SK-N-SH (cell line): ENCODE results near the gene ANLN. TPM values are rescaled to one million over a fixed set of nuclear protein-coding genes. Genes with fewer than 3 reads are reported as not detected.

Experiments used
- CTCF ChIA-PET: fragments of 300-600, 350-600 bp; formaldehyde crosslinking; extraction: SDS; loops from one replicate; lab custom pipeline; 2021; lab: Yijun Ruan, JAX
- POLR2A ChIA-PET: fragments of 350-600 bp; sonication (Branson Sonifier 250); formaldehyde crosslinking; extraction: SDS; loops from one replicate; lab custom pipeline; 2020; ENCODE audit warnings: antibody characterized with exemption, inconsistent platforms; lab: Yijun Ruan, JAX
- DNase-seq: peaks from one replicate; pipeline ENCODE4 v3.0.0; 2012
- H2AFZ ChIP-seq: fragments of 200-600 bp; sonication (generic); 2 replicates; pipeline ENCODE4 v1.8.1; 2016; ENCODE audit warnings: antibody characterized with exemption, mild to moderate bottlenecking, low read depth
- H3F3A ChIP-seq: fragments of 200-600 bp; sonication (generic); replicated peaks from 2 replicates; pipeline ENCODE3; 2016; ENCODE audit warnings: antibody characterized with exemption, mild to moderate bottlenecking; ENCODE audit not compliant: insufficient read depth
- H3K27ac ChIP-seq, 2 experiments: fragments of 200-500 bp in 1 of 2; fragments of 200-600 bp in 1 of 2; sonication (Bioruptor generic) in 1 of 2; sonication (generic), shearing (Covaris generic) in 1 of 2; 2 replicates each; pipeline versions ENCODE4 v1.5.1 to v1.6.1; 2014 to 2016; ENCODE audit warnings: low read depth in 2 of 2, inconsistent platforms in 1 of 2, low read length in 1 of 2, mild to moderate bottlenecking in 1 of 2, mixed read lengths in 1 of 2
- H3K27me3 ChIP-seq: fragments of 200-600 bp; sonication (generic), shearing (Covaris generic); 2 replicates; pipeline ENCODE4 v1.6.1; 2016; ENCODE audit warnings: mixed run types; ENCODE audit not compliant: insufficient read depth
- H3K36me3 ChIP-seq, 2 experiments: fragments of 200-500 bp in 1 of 2; fragments of 200-600 bp in 1 of 2; sonication (Bioruptor generic) in 1 of 2; sonication (generic) in 1 of 2; replicated peaks in 1 of 2; 2 replicates each; pipeline versions ENCODE3 to v1.5.1; 2014 to 2016; ENCODE audit warnings: low read length in 1 of 2, mild to moderate bottlenecking in 1 of 2; ENCODE audit not compliant: insufficient read depth in 2 of 2, control insufficient read depth in 1 of 2
- H3K4me1 ChIP-seq, 2 experiments: fragments of 200-500 bp in 1 of 2; fragments of 200-600 bp in 1 of 2; sonication (Bioruptor generic) in 1 of 2; sonication (generic), shearing (Covaris generic) in 1 of 2; 2 replicates each; pipeline versions ENCODE4 v1.5.1 to v1.6.1; 2014 to 2016; ENCODE audit warnings: low read depth in 1 of 2, low read length in 1 of 2, mixed run types in 1 of 2; ENCODE audit not compliant: insufficient read depth in 2 of 2, control insufficient read depth in 1 of 2
- H3K4me2 ChIP-seq: fragments of 200-600 bp; sonication (generic), shearing (Covaris generic); 2 replicates; pipeline ENCODE4 v1.6.1; 2017; ENCODE audit warnings: mixed run types
- H3K4me3 ChIP-seq, 2 experiments: fragments of 200-500 bp in 1 of 2; fragments of 200-600 bp in 1 of 2; sonication (Bioruptor generic) in 1 of 2; sonication (generic), shearing (Covaris generic) in 1 of 2; 2 replicates each; pipeline versions ENCODE4 v1.5.1 to v1.8.1; 2014 to 2016; ENCODE audit warnings: low read depth in 2 of 2, inconsistent platforms in 1 of 2, low read length in 1 of 2, mild to moderate bottlenecking in 1 of 2, mixed read lengths in 1 of 2, moderate library complexity in 1 of 2
- H3K79me2 ChIP-seq: fragments of 200-600 bp; sonication (generic); 2 replicates; pipeline ENCODE4 v1.8.1; 2017; ENCODE audit warnings: mild to moderate bottlenecking; ENCODE audit not compliant: insufficient read depth
- H3K9ac ChIP-seq: fragments of 200-600 bp; sonication (generic); 2 replicates; pipeline ENCODE4 v1.6.1; 2017; ENCODE audit warnings: mixed run types
- H3K9me2 ChIP-seq: fragments of 200-600 bp; sonication (generic); 2 replicates; pipeline ENCODE4 v1.6.1; 2017; ENCODE audit warnings: mixed run types
- H3K9me3 ChIP-seq: fragments of 200-600 bp; sonication (generic); 2 replicates; pipeline ENCODE4 v1.6.1; 2017; ENCODE audit warnings: mixed run types, mild to moderate bottlenecking, moderate library complexity
- H4K20me1 ChIP-seq: fragments of 200-600 bp; sonication (generic); 2 replicates; pipeline ENCODE4 v1.6.1; 2017; ENCODE audit warnings: mild to moderate bottlenecking, mixed run types; ENCODE audit not compliant: insufficient read depth
- CTCF ChIP-seq: fragments of 200-600 bp; sonication (generic); IDR thresholded peaks from 2 replicates; pipeline ENCODE4 v1.6.1; 2017; ENCODE audit warnings: antibody characterized with exemption, mild to moderate bottlenecking, moderate library complexity
- FOSL2 ChIP-seq: IDR thresholded peaks from 2 replicates; pipeline ENCODE4 v1.4.0; 2012; ENCODE audit warnings: low read depth, mild to moderate bottlenecking, moderate library complexity, borderline replicate concordance
- NFIC ChIP-seq: IDR thresholded peaks from 2 replicates; pipeline ENCODE4 v1.4.0; 2012; ENCODE audit warnings: borderline replicate concordance
- RAD21 ChIP-seq: IDR thresholded peaks from 2 replicates; pipeline ENCODE4 v1.6.1; 2012; ENCODE audit warnings: mild to moderate bottlenecking, low read length
- RCOR1 ChIP-seq: fragments of 150-350 bp; IDR thresholded peaks from 2 replicates; pipeline ENCODE4 v1.6.1; 2017; ENCODE audit warnings: antibody characterized with exemption, low read length
- RXRA ChIP-seq: IDR thresholded peaks from 2 replicates; pipeline ENCODE4 v1.4.0; 2012; ENCODE audit warnings: low read depth, mild to moderate bottlenecking, borderline replicate concordance
- SMC3 ChIP-seq: IDR thresholded peaks from 2 replicates; pipeline ENCODE4 v1.6.1; 2012; ENCODE audit warnings: low read depth, low read length, improper control_type of control experiment
- YY1 ChIP-seq: IDR thresholded peaks from 2 replicates; pipeline ENCODE4 v1.4.0; 2012; ENCODE audit warnings: low read depth, mild to moderate bottlenecking
- ZBTB33 ChIP-seq: IDR thresholded peaks from 2 replicates; pipeline ENCODE4 v1.4.0; 2012; ENCODE audit warnings: low read depth, borderline replicate concordance
- WGBS: methylation state at CpG from one replicate; pipeline ENCODE4 v1.1.6; 2017; ENCODE audit warnings: low lambda C conversion rate; 5-methylcytosine and 5-hydroxymethylcytosine counted together
- polyA plus RNA-seq, 3 experiments: library from polyadenylated mRNA; depleted of rRNA; stranded (reverse); fragments of >200 nt; gene quantifications; 2 replicates each; pipeline ENCODE4 v1.2.3, GENCODE V29; 2012

Gene ANLN
- polyA plus RNA-seq, 1 of the 3 experiments (the other 2 are of a cell fraction) = 17.1 TPM

- Histone ChIP-seq H3K36me3 (peaks cover 29 to 50% of the 10 kb centered on the region in 2 experiments), H3K9me2 (no peaks in the 10 kb centered on the region), H3K27ac (no peak overlapping the region), H3K9ac (no peak overlapping the region), H3K27me3 (no peaks in the 10 kb centered on the region), H3K4me1 (no peaks in the 10 kb centered on the region), H3F3A (peaks cover 28% of the 10 kb centered on the region), H3K4me2 (no peak overlapping the region), H3K79me2 (peaks cover 73% of the 10 kb centered on the region), H4K20me1 (peaks cover 9% of the 10 kb centered on the region; the same call in 1 of the 2 replicates), H3K9me3 (no peaks in the 10 kb centered on the region), H3K4me3 (no peak overlapping the region), H2AFZ (no peak overlapping the region)
- POLR2A ChIA-PET = no interaction called here
- CTCF ChIA-PET = interaction anchor here (0.6 to 7.5 kb wide), 63 partner anchors 9 to 1602 kb away, joined by 3 to 134 read pairs (median 4); a partner anchor contains a TSS
- peak; percentile 53 for DNase-seq
- 74% methylated on average over 3 of the region's 3 CpGs for WGBS
- TF ChIP-seq SMC3 (peak; percentile 51; the same call in 1 of the 2 replicates), RAD21 (peak; percentile 72), CTCF (peak; percentile 77), ZBTB33 (no peak)
Measured at GRCh38 chr7:36440880-36441279, 51.2 kb downstream of the ANLN start.

- peaks cover 68% of the 10 kb centered on the region for H3K79me2 ChIP-seq
- H3K36me3 ChIP-seq = peaks cover 35 to 53% of the 10 kb centered on the region in 2 experiments
- no peak overlapping the region for H3K9ac ChIP-seq
- no peak overlapping the region for H3K4me2 ChIP-seq
- no peaks in the 10 kb centered on the region for H3K27me3 ChIP-seq
- no peak overlapping the region for H2AFZ ChIP-seq
- peaks cover 9% of the 10 kb centered on the region; the same call in 1 of the 2 replicates for H4K20me1 ChIP-seq
- H3K4me1 ChIP-seq = no peaks in the 10 kb centered on the region
- WGBS = 91% methylated on average over 7 of the region's 7 CpGs
- H3K9me3 ChIP-seq = no peaks in the 10 kb centered on the region
- peaks cover 34% of the 10 kb centered on the region for H3F3A ChIP-seq
- no peak for DNase-seq
- H3K27ac ChIP-seq = no peak overlapping the region
- ChIA-PET CTCF (interaction anchor here (0.6 to 7.5 kb wide), 59 partner anchors 9 to 1601 kb away, joined by 3 to 134 read pairs (median 4); a partner anchor contains a TSS), POLR2A (interaction anchor here (0.5 kb wide), 1 partner anchor 46 kb away, joined by 5 read pairs; no protein-coding TSS in a partner anchor)
- TF ChIP-seq RXRA (no peak), NFIC (no peak), FOSL2 (no peak), CTCF (peak; percentile 14; the same call in 1 of the 2 replicates), YY1 (no peak), RCOR1 (no peak)
- no peak overlapping the region for H3K4me3 ChIP-seq
- no peaks in the 10 kb centered on the region for H3K9me2 ChIP-seq
Measured at GRCh38 chr7:36441344-36442022, 51.8 kb downstream of the ANLN start.
